Esophagus squamous epithelium (tissue), 4 donors: ENCODE results near the gene TMEM35B.
"Not testable (repeated sequence)": the region's sequence is repeated elsewhere in the genome, so short reads cannot be mapped to it uniquely, and the experiment has no call there.

ENCODE experiments used
- POLR2A ChIP-seq, 4 donors: fragments of 450-650 bp; IDR thresholded peaks; one replicate each; pipeline ENCODE4 v1.6.1; 2017; ENCODE audit warnings: antibody characterized with exemption in 4 of 4, mild to moderate bottlenecking in 4 of 4, moderate library complexity in 3 of 4
- TF ChIP-seq, protein P1 (sequence below), 6 experiments: fragments of 450-650 bp in 4 of 6; fragments of 200-600 bp in 2 of 6; sonication (generic) in 2 of 6; IDR thresholded peaks; one replicate each; pipeline ENCODE4 v1.5.1; 2016 to 2019; ENCODE audit warnings: antibody characterized with exemption in 6 of 6, mild to moderate bottlenecking in 4 of 6, moderate library complexity in 4 of 6

DNA sequence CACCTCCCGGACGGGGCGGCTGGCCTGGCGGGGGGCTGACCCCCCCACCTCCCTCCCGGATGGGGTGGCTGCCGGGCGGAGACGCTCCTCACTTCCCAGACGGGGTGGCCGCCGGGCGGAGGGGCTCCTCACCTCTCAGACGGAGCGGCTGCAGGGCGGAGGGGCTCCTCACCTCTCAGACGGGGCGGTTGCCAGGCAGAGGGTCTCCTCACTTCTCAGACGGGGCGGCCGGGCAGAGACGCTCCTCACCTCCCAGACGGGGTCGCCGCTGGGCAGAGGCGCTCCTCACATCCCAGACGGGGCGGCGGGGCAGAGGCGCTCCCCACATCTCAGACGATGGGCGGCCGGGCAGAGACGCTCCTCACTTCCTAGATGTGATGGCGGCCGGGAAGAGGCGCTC is 17.5 kb downstream of the TMEM35B start:
- TF ChIP-seq, protein P1, sequence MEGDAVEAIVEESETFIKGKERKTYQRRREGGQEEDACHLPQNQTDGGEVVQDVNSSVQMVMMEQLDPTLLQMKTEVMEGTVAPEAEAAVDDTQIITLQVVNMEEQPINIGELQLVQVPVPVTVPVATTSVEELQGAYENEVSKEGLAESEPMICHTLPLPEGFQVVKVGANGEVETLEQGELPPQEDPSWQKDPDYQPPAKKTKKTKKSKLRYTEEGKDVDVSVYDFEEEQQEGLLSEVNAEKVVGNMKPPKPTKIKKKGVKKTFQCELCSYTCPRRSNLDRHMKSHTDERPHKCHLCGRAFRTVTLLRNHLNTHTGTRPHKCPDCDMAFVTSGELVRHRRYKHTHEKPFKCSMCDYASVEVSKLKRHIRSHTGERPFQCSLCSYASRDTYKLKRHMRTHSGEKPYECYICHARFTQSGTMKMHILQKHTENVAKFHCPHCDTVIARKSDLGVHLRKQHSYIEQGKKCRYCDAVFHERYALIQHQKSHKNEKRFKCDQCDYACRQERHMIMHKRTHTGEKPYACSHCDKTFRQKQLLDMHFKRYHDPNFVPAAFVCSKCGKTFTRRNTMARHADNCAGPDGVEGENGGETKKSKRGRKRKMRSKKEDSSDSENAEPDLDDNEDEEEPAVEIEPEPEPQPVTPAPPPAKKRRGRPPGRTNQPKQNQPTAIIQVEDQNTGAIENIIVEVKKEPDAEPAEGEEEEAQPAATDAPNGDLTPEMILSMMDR (IDR thresholded peaks at IDR 0.05) = not testable (repeated sequence)
- not testable (repeated sequence) for TF ChIP-seq POLR2A (IDR thresholded peaks at IDR 0.05)
